Activated CD4-positive, alpha-beta T cell treated with anti-CD3 and anti-CD28 coated beads, Interleukin-2, amount 10 ng/mL, durations not matched to agents 24 days and 14 days (primary cell): ENCODE data around the gene KAT6B. TPM values are rescaled to one million over a fixed set of nuclear protein-coding genes. Genes with fewer than 3 reads are reported as not detected.

Experiments
- DNase-seq: peaks from one replicate; pipeline ENCODE4 v3.0.0; 2022
- H3K27ac Mint-ChIP-seq: one replicate; pipeline ENCODE4 v1.8.0; 2022; ENCODE audit warnings: mild to moderate bottlenecking, mixed read lengths
- H3K27me3 Mint-ChIP-seq: one replicate; pipeline ENCODE4 v1.8.0; 2022; ENCODE audit warnings: mixed read lengths
- H3K36me3 Mint-ChIP-seq: one replicate; pipeline ENCODE4 v1.8.0; 2022; ENCODE audit warnings: low read depth, mild to moderate bottlenecking, mixed read lengths
- H3K4me1 Mint-ChIP-seq: one replicate; pipeline ENCODE4 v1.8.0; 2021; ENCODE audit warnings: mixed read lengths
- H3K4me3 Mint-ChIP-seq: one replicate; pipeline ENCODE4 v1.8.0; 2022; ENCODE audit warnings: mild to moderate bottlenecking, moderate library complexity, mixed read lengths
- H3K9me3 Mint-ChIP-seq: one replicate; pipeline ENCODE4 v1.8.0; 2021; ENCODE audit warnings: mixed read lengths
- intact Hi-C: fragments of 100-400 bp; cut with micrococcal nuclease; formaldehyde crosslinking; loops from one replicate; pipeline ENCODE4 v1.15.1; 2023
- total RNA-seq: library from RNA; stranded (reverse); gene quantifications from 2 replicates; pipeline ENCODE4 v1.2.3, GENCODE V29; 2022

KAT6B gene
- total RNA-seq, 1 donor from 2014 or later, result 21.7 TPM

DNA sequence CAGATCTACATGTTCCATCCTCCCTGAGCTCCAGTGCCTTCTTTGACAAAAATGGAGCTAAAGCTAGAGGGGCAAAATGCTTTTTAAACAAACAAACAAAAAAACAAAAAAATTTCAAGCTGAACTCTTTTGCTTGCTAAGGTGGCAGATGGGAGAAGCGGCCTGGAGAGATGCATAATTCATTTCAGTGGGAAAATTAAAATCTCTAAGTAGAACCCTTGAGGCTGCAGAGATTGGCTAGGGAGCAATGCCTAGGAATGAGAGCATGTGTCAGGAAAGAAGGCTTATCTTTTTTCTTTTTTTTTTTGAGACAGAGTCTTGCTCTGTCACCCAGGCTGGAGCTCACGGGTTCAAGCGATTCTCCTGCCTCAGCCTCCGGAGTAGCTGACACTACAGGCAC, 238.7 kb downstream of the KAT6B start:
- no peaks in the 10 kb centered on the region for H3K9me3 Mint-ChIP-seq

GRCh38 chr10:75066271-75066670, 239.9 kb downstream of the KAT6B start:
- Mint-ChIP-seq H3K4me3 (no peak overlapping the region), H3K27me3 (no peaks in the 10 kb centered on the region)

More for the DNA sequence above, 238.7 kb downstream of the KAT6B start:
- H3K27ac Mint-ChIP-seq, result no peak overlapping the region
- no peak overlapping the region for H3K4me3 Mint-ChIP-seq
- H3K36me3 Mint-ChIP-seq, result no peaks in the 10 kb centered on the region
- intact Hi-C loops, result no loop called here
- no peaks in the 10 kb centered on the region for H3K27me3 Mint-ChIP-seq
- DNase-seq, result no peak
- no peaks in the 10 kb centered on the region for H3K4me1 Mint-ChIP-seq

GRCh38 chr10:75067272-75067671, 240.9 kb downstream of the KAT6B start:
- no peaks in the 10 kb centered on the region for H3K9me3 Mint-ChIP-seq
- DNase-seq, result no peak
- no peak overlapping the region for H3K4me3 Mint-ChIP-seq
- H3K27ac Mint-ChIP-seq, result no peak overlapping the region
- no peaks in the 10 kb centered on the region for H3K27me3 Mint-ChIP-seq
- intact Hi-C loops, result no loop called here
- H3K36me3 Mint-ChIP-seq, result no peaks in the 10 kb centered on the region
- H3K4me1 Mint-ChIP-seq, result peaks cover 6% of the 10 kb centered on the region

More at GRCh38 chr10:75066271-75066670, 239.9 kb downstream of the KAT6B start:
- Mint-ChIP-seq H3K36me3 (no peaks in the 10 kb centered on the region), H3K4me1 (peaks cover 6% of the 10 kb centered on the region), H3K27ac (no peak overlapping the region), H3K9me3 (no peaks in the 10 kb centered on the region)
- intact Hi-C loops, result no loop called here
- no peak for DNase-seq

DNA sequence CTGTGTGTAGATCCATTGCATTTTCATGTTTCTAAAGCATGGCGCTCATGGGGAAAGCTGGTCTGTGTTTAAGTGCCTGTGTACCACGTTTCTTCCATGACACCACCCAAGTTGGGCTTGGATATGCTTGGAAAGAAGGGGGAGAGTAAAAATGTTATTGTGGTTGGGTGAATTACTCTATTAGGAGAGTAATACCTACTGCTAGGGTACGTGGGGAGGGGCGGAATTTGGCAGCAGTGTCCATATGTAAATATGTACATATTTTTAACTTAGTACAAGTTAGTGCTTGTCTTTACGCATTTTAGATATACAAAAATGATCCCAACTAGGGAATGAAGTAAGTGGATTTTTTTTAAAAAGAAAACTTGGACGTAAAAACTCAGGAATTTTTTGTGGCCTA, 242.1 kb downstream of the KAT6B start:
- Mint-ChIP-seq H3K4me1 (peaks cover 6% of the 10 kb centered on the region), H3K27ac (no peak overlapping the region), H3K36me3 (no peaks in the 10 kb centered on the region), H3K27me3 (no peaks in the 10 kb centered on the region), H3K4me3 (no peak overlapping the region), H3K9me3 (no peaks in the 10 kb centered on the region)
- no peak for DNase-seq
- intact Hi-C loops, result no loop called here

- Mint-ChIP-seq H3K9me3 (no peaks in the 10 kb centered on the region), H3K4me1 (peaks cover 12% of the 10 kb centered on the region), H3K36me3 (no peaks in the 10 kb centered on the region), H3K4me3 (no peak overlapping the region), H3K27ac (no peak overlapping the region), H3K27me3 (no peaks in the 10 kb centered on the region)
- no peak for DNase-seq
- intact Hi-C loops, result no loop called here
Measured at GRCh38 chr10:75070476-75070875, 244.1 kb downstream of the KAT6B start.

DNA sequence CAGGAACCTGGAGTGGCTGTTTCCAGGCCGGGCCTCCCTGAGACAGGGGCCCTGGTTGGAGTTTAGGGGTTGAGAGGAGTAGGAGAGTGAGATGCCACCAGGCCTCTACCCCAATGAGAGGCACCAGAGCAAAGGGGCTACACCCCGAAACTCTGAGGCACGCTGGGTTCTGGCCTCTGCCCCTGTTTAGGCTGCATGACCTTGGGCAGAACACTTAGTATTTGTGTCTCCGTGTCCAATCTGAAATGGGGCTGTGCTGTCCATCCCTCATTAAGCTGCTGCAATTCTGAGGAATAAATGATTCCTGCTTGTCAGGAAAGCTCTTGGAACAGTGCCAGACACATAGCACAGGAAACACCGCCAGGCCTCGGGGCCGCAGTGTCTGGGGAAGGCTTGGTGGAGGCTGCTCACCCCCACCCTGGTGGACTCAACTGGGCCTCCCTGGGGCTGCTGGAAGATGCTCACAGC, 244.6 kb downstream of the KAT6B start:
- no peaks in the 10 kb centered on the region for H3K9me3 Mint-ChIP-seq
- H3K4me1 Mint-ChIP-seq, result peaks cover 12% of the 10 kb centered on the region
- no peaks in the 10 kb centered on the region for H3K27me3 Mint-ChIP-seq
- no peak overlapping the region for H3K27ac Mint-ChIP-seq
- no peak overlapping the region for H3K4me3 Mint-ChIP-seq
- intact Hi-C loops, result no loop called here
- no peak for DNase-seq
- H3K36me3 Mint-ChIP-seq, result no peaks in the 10 kb centered on the region

- Mint-ChIP-seq H3K27ac (no peak overlapping the region), H3K36me3 (no peaks in the 10 kb centered on the region), H3K4me1 (peaks cover 12% of the 10 kb centered on the region), H3K9me3 (no peaks in the 10 kb centered on the region), H3K4me3 (no peak overlapping the region), H3K27me3 (no peaks in the 10 kb centered on the region)
- DNase-seq, result no peak
- intact Hi-C loops, result no loop called here
Measured at GRCh38 chr10:75071756-75072155, 245.4 kb downstream of the KAT6B start.

- Mint-ChIP-seq H3K27ac (no peak overlapping the region), H3K27me3 (no peaks in the 10 kb centered on the region), H3K36me3 (no peaks in the 10 kb centered on the region), H3K9me3 (no peaks in the 10 kb centered on the region), H3K4me1 (peaks cover 12% of the 10 kb centered on the region), H3K4me3 (no peak overlapping the region)
- intact Hi-C loops, result no loop called here
- DNase-seq, result no peak
Measured at GRCh38 chr10:75072727-75073126, 246.3 kb downstream of the KAT6B start.

DNA sequence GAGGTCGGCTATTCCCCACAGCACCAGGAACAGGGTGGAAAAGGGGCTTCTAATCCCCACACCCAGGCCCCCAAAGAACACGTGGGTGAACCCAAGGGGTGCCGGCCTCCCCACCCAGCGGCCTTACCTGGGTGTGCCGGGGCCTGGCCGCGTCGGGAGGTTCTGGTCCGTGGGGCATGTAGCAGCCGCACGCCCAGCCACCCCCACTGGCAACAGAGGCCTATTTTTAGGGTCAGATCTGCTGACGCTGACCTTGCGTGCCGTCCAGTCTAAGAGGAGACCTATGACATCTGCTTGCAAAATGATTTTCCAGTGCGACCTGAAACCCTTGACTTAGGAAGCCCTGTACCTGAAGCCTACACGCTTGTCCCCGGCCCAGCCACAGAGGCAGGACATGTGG, 247.0 kb downstream of the KAT6B start:
- no peak for DNase-seq
- intact Hi-C loops, result no loop called here
- H3K9me3 Mint-ChIP-seq, result no peaks in the 10 kb centered on the region
- H3K27ac Mint-ChIP-seq, result no peak overlapping the region
- no peak overlapping the region for H3K4me3 Mint-ChIP-seq
- no peaks in the 10 kb centered on the region for H3K36me3 Mint-ChIP-seq
- no peaks in the 10 kb centered on the region for H3K27me3 Mint-ChIP-seq
- peaks cover 12% of the 10 kb centered on the region for H3K4me1 Mint-ChIP-seq

GRCh38 chr10:75074711-75075445, 248.5 kb downstream of the KAT6B start:
- intact Hi-C loops, result no loop called here
- H3K27ac Mint-ChIP-seq, result peak overlapping the region; percentile 9
- no peak for DNase-seq
- H3K4me3 Mint-ChIP-seq, result no peak overlapping the region
- peaks cover 12% of the 10 kb centered on the region for H3K4me1 Mint-ChIP-seq
- no peaks in the 10 kb centered on the region for H3K9me3 Mint-ChIP-seq
- H3K36me3 Mint-ChIP-seq, result no peaks in the 10 kb centered on the region
- no peaks in the 10 kb centered on the region for H3K27me3 Mint-ChIP-seq

GRCh38 chr10:75076348-75076747, 249.9 kb downstream of the KAT6B start:
- H3K4me3 Mint-ChIP-seq, result no peak overlapping the region
- peaks cover 2% of the 10 kb centered on the region for H3K9me3 Mint-ChIP-seq
- H3K27ac Mint-ChIP-seq, result peak overlapping the region; percentile 29
- intact Hi-C loops, result no loop called here
- no peaks in the 10 kb centered on the region for H3K27me3 Mint-ChIP-seq
- H3K4me1 Mint-ChIP-seq, result peaks cover 7% of the 10 kb centered on the region
- DNase-seq, result no peak
- no peaks in the 10 kb centered on the region for H3K36me3 Mint-ChIP-seq

- Mint-ChIP-seq H3K36me3 (no peaks in the 10 kb centered on the region), H3K27ac (no peak overlapping the region), H3K4me3 (no peak overlapping the region), H3K27me3 (no peaks in the 10 kb centered on the region), H3K4me1 (peaks cover 7% of the 10 kb centered on the region), H3K9me3 (peaks cover 5% of the 10 kb centered on the region)
- DNase-seq, result no peak
- intact Hi-C loops, result no loop called here
Measured at GRCh38 chr10:75079436-75080083, 253.2 kb downstream of the KAT6B start.

DNA sequence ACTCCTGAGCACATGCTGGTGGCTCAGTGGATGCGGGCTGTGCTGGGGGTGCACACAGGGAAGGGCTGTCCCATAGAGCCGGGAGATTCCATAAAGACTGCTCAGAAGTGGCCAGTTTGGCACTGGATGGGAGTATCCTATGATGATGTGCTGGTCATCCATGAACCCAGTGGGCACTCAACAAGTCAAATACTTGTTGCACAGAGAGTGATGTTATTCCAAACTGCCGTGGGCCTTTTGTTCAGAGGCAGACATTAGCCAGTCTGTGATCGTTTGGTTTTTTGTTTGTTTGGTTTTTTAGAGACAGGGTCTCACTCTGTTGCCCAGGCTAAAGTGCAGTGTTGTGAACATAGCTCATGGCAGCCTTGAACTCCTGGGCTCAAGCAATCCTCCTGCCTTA, 254.2 kb downstream of the KAT6B start:
- no peaks in the 10 kb centered on the region for H3K36me3 Mint-ChIP-seq
- intact Hi-C loops, result no loop called here
- no peak overlapping the region for H3K27ac Mint-ChIP-seq
- peaks cover 5% of the 10 kb centered on the region for H3K9me3 Mint-ChIP-seq
- no peaks in the 10 kb centered on the region for H3K4me1 Mint-ChIP-seq
- H3K4me3 Mint-ChIP-seq, result no peak overlapping the region
- DNase-seq, result no peak
- no peaks in the 10 kb centered on the region for H3K27me3 Mint-ChIP-seq

DNA sequence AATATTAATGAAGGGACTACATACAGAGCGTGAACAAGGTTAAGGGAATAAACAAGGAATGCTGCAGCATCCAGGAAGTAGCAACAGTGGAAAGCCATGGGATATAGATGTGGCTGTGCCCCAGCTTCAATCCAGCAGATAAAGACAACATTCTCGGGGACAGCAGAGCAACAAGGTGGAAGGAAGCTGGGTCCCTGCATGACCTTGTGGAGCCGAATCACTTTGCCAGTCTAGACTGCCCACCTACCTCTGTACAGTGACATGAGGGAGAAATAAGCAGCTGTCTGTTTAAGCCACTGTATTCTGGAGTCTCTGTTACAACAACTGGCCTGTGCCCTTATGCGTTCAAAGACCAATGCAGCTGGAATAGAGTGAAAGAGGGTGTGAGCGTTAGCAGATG, 255.0 kb downstream of the KAT6B start:
- H3K27me3 Mint-ChIP-seq, result no peaks in the 10 kb centered on the region
- H3K4me1 Mint-ChIP-seq, result no peaks in the 10 kb centered on the region
- H3K36me3 Mint-ChIP-seq, result no peaks in the 10 kb centered on the region
- intact Hi-C loops, result no loop called here
- DNase-seq, result no peak
- H3K27ac Mint-ChIP-seq, result no peak overlapping the region
- H3K4me3 Mint-ChIP-seq, result no peak overlapping the region
- H3K9me3 Mint-ChIP-seq, result peaks cover 5% of the 10 kb centered on the region
